Measurements from ENCODE around the gene LRIF1. TPM values are rescaled to one million over a fixed set of nuclear protein-coding genes. Genes with fewer than 3 reads are reported as not detected.

LRIF1 gene
- total and polyA plus RNA-seq, 10 donors = 11.2 to 18.4 (median 16.4) TPM

DNA sequence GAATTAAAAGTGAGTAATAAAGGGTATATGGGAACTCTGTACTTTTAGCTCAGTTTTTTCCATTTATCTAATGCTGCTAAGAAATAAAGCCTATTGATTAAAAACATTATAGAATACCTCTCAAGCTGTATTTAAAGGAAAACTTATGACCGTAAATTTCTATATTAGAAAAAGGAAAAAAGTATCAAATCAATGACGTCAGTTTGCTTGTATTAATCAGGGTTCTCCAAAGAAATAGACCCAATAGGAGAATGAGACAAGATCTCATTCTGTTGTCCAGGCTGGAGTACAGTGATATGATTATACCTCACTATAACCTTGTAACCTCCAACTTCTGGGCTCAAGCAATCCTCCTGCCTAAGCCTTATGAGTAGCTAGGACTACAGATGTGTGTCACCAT, 15.4 kb upstream of the LRIF1 start:
- no peak for TF ChIP-seq POLR2A (IDR thresholded peaks at IDR 0.05)
- TF ChIP-seq POLR2AphosphoS5 (IDR thresholded peaks at IDR 0.05) = no peak
- no peak for TF ChIP-seq CTCF (IDR thresholded peaks at IDR 0.05 in 8 of 11, conservative IDR thresholded peaks at IDR 0.05 in 3 of 11)
- H3K27me3 ChIP-seq (replicated peaks in 1 of 7) = peaks cover 0 to 32% (median 0%) of the 10 kb centered on the region in 7 donors
- WGBS, 5 donors = 86 to 89% (median 88%) methylated on average over 2 of the region's 2 CpGs
- intact Hi-C loops (cut with DNase I; ENCODE audit: low total_unique reads) = no loop called here
- H3K9me3 ChIP-seq = peaks cover 0 to 54% (median 33%) of the 10 kb centered on the region in 8 donors
- H3K4me3 ChIP-seq = no peak overlapping the region
- no peaks in the 10 kb centered on the region for H3K4me1 ChIP-seq
- H3K27ac ChIP-seq = no peak overlapping the region
- H3K36me3 ChIP-seq = no peaks in the 10 kb centered on the region
- DNase-seq = no peak

DNA sequence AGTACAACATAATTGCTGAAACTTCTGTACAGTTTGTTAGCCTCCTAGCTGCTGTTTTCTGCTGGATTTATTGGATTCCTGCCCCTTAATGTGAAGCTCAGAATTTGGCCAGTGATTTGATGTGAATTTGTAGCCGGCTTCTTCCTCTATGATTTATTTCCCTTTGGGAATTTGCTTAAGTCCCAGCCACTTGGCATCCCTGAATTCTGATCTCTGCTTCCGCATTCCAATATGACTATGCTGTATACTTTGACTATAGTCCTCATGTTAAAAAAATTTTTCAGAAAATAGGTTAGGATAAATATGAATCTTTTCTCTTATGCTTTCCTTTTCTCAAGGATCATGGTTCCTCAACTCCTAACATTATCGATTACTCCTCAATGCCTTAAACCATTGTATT, 12.4 kb upstream of the LRIF1 start:
- TF ChIP-seq CTCF (IDR thresholded peaks at IDR 0.05 in 8 of 11, conservative IDR thresholded peaks at IDR 0.05 in 3 of 11) (no peak), POLR2A (IDR thresholded peaks at IDR 0.05) (no peak), POLR2AphosphoS5 (IDR thresholded peaks at IDR 0.05) (no peak)
- peaks cover 0 to 63% (median 43%) of the 10 kb centered on the region in 8 donors for H3K9me3 ChIP-seq
- H3K4me3 ChIP-seq = no peak overlapping the region
- H3K27me3 ChIP-seq (replicated peaks in 1 of 7) = peaks cover 0 to 43% (median 0%) of the 10 kb centered on the region in 7 donors
- no peak overlapping the region for H3K27ac ChIP-seq
- DNase-seq = no peak
- WGBS, 5 donors = 88 to 94% (median 92%) methylated on average over 3 of the region's 3 CpGs
- intact Hi-C loops (cut with DNase I; ENCODE audit: low total_unique reads) = no loop called here
- no peaks in the 10 kb centered on the region for H3K36me3 ChIP-seq
- no peaks in the 10 kb centered on the region for H3K4me1 ChIP-seq

- Histone ChIP-seq H3K27ac (no peak overlapping the region), H3K36me3 (no peaks in the 10 kb centered on the region), H3K4me1 (no peaks in the 10 kb centered on the region), H3K27me3 (replicated peaks in 1 of 7) (peaks cover 0 to 46% (median 0%) of the 10 kb centered on the region in 7 donors), H3K4me3 (no peak overlapping the region), H3K9me3 (peaks cover 0 to 62% (median 45%) of the 10 kb centered on the region in 8 donors)
- TF ChIP-seq POLR2AphosphoS5 (IDR thresholded peaks at IDR 0.05) (no peak), POLR2A (IDR thresholded peaks at IDR 0.05) (no peak), CTCF (IDR thresholded peaks at IDR 0.05 in 8 of 11, conservative IDR thresholded peaks at IDR 0.05 in 3 of 11) (no peak)
- intact Hi-C loops (cut with DNase I; ENCODE audit: low total_unique reads) = no loop called here
- 48 to 60% (median 60%) methylated on average over 1 of the region's 1 CpG for WGBS, 5 donors
- no peak for DNase-seq
Measured at GRCh38 chr1:110975265-110975664, 11.5 kb upstream of the LRIF1 start.

DNA sequence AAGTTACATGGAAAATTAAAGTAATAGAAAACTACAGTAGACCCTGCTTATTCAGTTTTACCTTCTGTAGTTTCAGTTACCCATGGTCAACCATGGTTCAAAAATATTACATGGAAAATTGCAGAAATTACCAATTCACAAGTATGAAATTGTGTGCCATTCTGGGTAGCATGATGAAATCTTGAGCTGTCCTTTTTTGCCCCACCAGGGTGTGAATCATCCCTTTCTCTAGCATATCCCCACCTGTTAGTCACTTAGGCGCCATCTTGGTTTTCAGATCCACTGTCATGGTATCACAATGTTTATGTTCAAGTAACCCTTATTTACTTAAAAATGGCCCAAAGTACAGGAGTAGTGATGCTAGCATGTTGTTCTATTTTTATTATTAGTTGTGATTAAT, 3.5 kb upstream of the LRIF1 start:
- intact Hi-C loops (cut with DNase I; ENCODE audit: low total_unique reads) = no loop called here
- peaks cover 0 to 81% (median 47%) of the 10 kb centered on the region in 8 donors for H3K9me3 ChIP-seq
- H3K4me3 ChIP-seq = no peak overlapping the region
- no peak for DNase-seq
- peaks cover 0 to 49% (median 5%) of the 10 kb centered on the region in 7 donors for H3K27me3 ChIP-seq (replicated peaks in 1 of 7)
- WGBS, 5 donors = 57 to 88% (median 66%) methylated on average over 1 of the region's 1 CpG
- H3K4me1 ChIP-seq = peaks cover 6 to 17% (median 12%) of the 10 kb centered on the region in 6 donors
- TF ChIP-seq POLR2AphosphoS5 (IDR thresholded peaks at IDR 0.05) = no peak
- TF ChIP-seq POLR2A (IDR thresholded peaks at IDR 0.05) = no peak
- TF ChIP-seq CTCF (IDR thresholded peaks at IDR 0.05 in 8 of 11, conservative IDR thresholded peaks at IDR 0.05 in 3 of 11) = no peak
- H3K36me3 ChIP-seq = no peaks in the 10 kb centered on the region
- no peak overlapping the region for H3K27ac ChIP-seq

Measured in spleen (tissue), 11 donors.